K562 (cell line): ENCODE data around the gene PLCB1. TPM values are rescaled to one million over a fixed set of nuclear protein-coding genes. Genes with fewer than 3 reads are reported as not detected.

Experiments
- DIDO1 ChIP-seq: fragments of 450-650 bp; IDR thresholded peaks from 2 replicates; pipeline ENCODE4 v1.6.1; 2016; ENCODE audit warnings: low read depth, missing biosample characterization, missing genetic modification characterization
- EZH2 ChIP-seq: IDR thresholded peaks from 2 replicates; pipeline ENCODE4 v1.6.1; 2012; ENCODE audit warnings: low read depth, mild to moderate bottlenecking, inconsistent platforms, low read length, borderline replicate concordance
- KDM1A ChIP-seq, 2 experiments: fragments of 450-650 bp; IDR thresholded peaks; 2 replicates each; pipeline ENCODE4 v1.6.1; 2016; ENCODE audit warnings: mild to moderate bottlenecking in 2 of 2
- KLF10 ChIP-seq: fragments of 250-450 bp; sonication (Bioruptor Pico); IDR thresholded peaks from 2 replicates; pipeline ENCODE4 v1.6.1; 2021; ENCODE audit warnings: matching md5 sums
- MYC ChIP-seq, 2 experiments: fragments of 250-450 bp in 1 of 2; sonication (Bioruptor Pico) in 1 of 2; IDR thresholded peaks; 2 replicates each; pipeline versions ENCODE4 v1.5.1 to v1.6.1; 2012 to 2021; ENCODE audit warnings: low read depth in 2 of 2, borderline replicate concordance in 1 of 2, improper control_type of control experiment in 1 of 2, low read length in 1 of 2, mild to moderate bottlenecking in 1 of 2, moderate library complexity in 1 of 2
- PRPF4 ChIP-seq: fragments of 200-400 bp; formaldehyde crosslinking; IDR thresholded peaks from one replicate; pipeline ENCODE4 v1.6.1; 2017; ENCODE audit warnings: low read length, low read depth, mild to moderate bottlenecking; ENCODE audit not compliant: insufficient read depth, poor library complexity, severe bottlenecking
- SOX6 ChIP-seq: fragments of 450-650 bp; IDR thresholded peaks from 2 replicates; pipeline ENCODE4 v1.6.1; 2014; ENCODE audit warnings: mild to moderate bottlenecking
- ZBED1 ChIP-seq: IDR thresholded peaks from 2 replicates; pipeline ENCODE4 v1.6.1; 2014
- ZBTB7A ChIP-seq: IDR thresholded peaks from 2 replicates; pipeline ENCODE4 v1.6.1; 2011; ENCODE audit warnings: low read depth, mild to moderate bottlenecking, low read length, moderate library complexity, borderline replicate concordance; ENCODE audit not compliant: control insufficient read depth
- polyA plus RNA-seq, 8 experiments: library from polyadenylated mRNA; depleted of rRNA in 4 of 8; stranded (reverse) in 5 of 8; unstranded in 3 of 8; fragments of >200 nt; fragmentation: Nextera tagmentation in 2 of 8; fragmentation: Illumina TruSeq in 1 of 8; extraction: Ambion mirVana in 2 of 8; extraction: Trizol in 1 of 8; gene quantifications; 2 replicates each; pipeline versions ENCODE4 v1.2.1 to v1.2.3, GENCODE V29; 2011 to 2014; ENCODE audit warnings: inconsistent platforms in 1 of 8, missing spikeins in 1 of 8
- total RNA-seq, 7 experiments: library from RNA; depleted of rRNA in 6 of 7; stranded (reverse); fragments of >200 nt in 6 of 7; fragmentation: Illumina TruSeq in 2 of 7; extraction: Trizol in 2 of 7; gene quantifications; 2 replicates each; pipeline versions ENCODE4 v1.2.1 to v1.2.3, GENCODE V29; 2011 to 2021; ENCODE audit warnings: low replicate concordance in 1 of 7
- TF ChIP-seq, protein P1 (sequence below): fragments of 250-450 bp; sonication (Bioruptor Pico); IDR thresholded peaks from 2 replicates; pipeline ENCODE4 v1.5.1; 2021; ENCODE audit warnings: mild to moderate bottlenecking
- TF ChIP-seq, protein P2 (sequence below): fragments of 450-650 bp; IDR thresholded peaks from 2 replicates; pipeline ENCODE4 v1.6.1; 2016
- TF ChIP-seq, protein P3 (sequence below): fragments of 200-800 bp; sonication (Bioruptor generic); IDR thresholded peaks from 2 replicates; pipeline ENCODE4 v1.6.1; 2016; ENCODE audit warnings: missing genetic modification characterization, missing compliant biosample characterization
- TF ChIP-seq, protein P4 (sequence below): sonication (generic); formaldehyde crosslinking; IDR thresholded peaks from 2 replicates; pipeline ENCODE4 v1.8.1; 2023; ENCODE audit warnings: mild to moderate bottlenecking, missing genetic modification reagents

PLCB1 gene
- total and polyA plus RNA-seq, 9 of the 15 experiments (the other 6 are each of a cell fraction or from before 2014, with no cell fraction given): 0.34 to 3.1 (median 1.3) TPM

DNA sequence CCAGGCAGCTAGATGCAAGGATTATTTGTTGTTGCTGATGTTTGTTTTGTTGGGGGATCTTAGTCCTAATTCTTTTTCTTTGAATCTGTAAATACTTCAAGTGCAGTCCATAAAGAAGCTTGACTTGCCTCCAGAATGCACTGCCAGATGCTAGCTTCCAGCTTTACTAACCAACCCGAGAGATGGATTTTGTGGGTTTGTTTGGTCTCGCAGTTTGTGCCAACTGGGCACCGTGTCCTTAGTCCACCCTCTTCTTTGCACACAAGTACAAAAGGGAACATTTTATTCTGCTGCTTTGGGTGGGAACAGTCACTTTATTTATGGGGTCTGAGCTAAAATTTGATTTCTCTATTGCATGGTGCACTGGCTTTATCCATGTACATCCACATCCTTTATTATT is 212.0 kb downstream of the PLCB1 start (continued):
- TF ChIP-seq, protein P1, sequence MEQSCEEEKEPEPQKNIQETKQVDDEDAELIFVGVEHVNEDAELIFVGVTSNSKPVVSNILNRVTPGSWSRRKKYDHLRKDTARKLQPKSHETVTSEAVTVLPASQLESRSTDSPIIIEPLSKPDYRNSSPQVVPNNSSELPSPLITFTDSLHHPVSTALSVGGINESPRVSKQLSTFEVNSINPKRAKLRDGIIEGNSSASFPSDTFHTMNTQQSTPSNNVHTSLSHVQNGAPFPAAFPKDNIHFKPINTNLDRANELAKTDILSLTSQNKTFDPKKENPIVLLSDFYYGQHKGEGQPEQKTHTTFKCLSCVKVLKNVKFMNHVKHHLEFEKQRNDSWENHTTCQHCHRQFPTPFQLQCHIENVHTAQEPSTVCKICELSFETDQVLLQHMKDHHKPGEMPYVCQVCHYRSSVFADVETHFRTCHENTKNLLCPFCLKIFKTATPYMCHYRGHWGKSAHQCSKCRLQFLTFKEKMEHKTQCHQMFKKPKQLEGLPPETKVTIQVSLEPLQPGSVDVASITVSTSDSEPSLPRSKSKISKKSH: no peak
- TF ChIP-seq, protein P2, sequence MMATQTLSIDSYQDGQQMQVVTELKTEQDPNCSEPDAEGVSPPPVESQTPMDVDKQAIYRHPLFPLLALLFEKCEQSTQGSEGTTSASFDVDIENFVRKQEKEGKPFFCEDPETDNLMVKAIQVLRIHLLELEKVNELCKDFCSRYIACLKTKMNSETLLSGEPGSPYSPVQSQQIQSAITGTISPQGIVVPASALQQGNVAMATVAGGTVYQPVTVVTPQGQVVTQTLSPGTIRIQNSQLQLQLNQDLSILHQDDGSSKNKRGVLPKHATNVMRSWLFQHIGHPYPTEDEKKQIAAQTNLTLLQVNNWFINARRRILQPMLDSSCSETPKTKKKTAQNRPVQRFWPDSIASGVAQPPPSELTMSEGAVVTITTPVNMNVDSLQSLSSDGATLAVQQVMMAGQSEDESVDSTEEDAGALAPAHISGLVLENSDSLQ: no peak
- TF ChIP-seq, protein P3, sequence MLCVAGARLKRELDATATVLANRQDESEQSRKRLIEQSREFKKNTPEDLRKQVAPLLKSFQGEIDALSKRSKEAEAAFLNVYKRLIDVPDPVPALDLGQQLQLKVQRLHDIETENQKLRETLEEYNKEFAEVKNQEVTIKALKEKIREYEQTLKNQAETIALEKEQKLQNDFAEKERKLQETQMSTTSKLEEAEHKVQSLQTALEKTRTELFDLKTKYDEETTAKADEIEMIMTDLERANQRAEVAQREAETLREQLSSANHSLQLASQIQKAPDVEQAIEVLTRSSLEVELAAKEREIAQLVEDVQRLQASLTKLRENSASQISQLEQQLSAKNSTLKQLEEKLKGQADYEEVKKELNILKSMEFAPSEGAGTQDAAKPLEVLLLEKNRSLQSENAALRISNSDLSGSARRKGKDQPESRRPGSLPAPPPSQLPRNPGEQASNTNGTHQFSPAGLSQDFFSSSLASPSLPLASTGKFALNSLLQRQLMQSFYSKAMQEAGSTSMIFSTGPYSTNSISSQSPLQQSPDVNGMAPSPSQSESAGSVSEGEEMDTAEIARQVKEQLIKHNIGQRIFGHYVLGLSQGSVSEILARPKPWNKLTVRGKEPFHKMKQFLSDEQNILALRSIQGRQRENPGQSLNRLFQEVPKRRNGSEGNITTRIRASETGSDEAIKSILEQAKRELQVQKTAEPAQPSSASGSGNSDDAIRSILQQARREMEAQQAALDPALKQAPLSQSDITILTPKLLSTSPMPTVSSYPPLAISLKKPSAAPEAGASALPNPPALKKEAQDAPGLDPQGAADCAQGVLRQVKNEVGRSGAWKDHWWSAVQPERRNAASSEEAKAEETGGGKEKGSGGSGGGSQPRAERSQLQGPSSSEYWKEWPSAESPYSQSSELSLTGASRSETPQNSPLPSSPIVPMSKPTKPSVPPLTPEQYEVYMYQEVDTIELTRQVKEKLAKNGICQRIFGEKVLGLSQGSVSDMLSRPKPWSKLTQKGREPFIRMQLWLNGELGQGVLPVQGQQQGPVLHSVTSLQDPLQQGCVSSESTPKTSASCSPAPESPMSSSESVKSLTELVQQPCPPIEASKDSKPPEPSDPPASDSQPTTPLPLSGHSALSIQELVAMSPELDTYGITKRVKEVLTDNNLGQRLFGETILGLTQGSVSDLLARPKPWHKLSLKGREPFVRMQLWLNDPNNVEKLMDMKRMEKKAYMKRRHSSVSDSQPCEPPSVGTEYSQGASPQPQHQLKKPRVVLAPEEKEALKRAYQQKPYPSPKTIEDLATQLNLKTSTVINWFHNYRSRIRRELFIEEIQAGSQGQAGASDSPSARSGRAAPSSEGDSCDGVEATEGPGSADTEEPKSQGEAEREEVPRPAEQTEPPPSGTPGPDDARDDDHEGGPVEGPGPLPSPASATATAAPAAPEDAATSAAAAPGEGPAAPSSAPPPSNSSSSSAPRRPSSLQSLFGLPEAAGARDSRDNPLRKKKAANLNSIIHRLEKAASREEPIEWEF: no peak
- no peak for TF ChIP-seq EZH2
- TF ChIP-seq SOX6: no peak
- TF ChIP-seq, protein P4, sequence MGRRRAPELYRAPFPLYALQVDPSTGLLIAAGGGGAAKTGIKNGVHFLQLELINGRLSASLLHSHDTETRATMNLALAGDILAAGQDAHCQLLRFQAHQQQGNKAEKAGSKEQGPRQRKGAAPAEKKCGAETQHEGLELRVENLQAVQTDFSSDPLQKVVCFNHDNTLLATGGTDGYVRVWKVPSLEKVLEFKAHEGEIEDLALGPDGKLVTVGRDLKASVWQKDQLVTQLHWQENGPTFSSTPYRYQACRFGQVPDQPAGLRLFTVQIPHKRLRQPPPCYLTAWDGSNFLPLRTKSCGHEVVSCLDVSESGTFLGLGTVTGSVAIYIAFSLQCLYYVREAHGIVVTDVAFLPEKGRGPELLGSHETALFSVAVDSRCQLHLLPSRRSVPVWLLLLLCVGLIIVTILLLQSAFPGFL (CRISPR knock-in tag): no peak
- TF ChIP-seq MYC (IDR thresholded peaks at IDR 0.05; ENCODE audit: low read depth, low read length): no peak
- TF ChIP-seq MYC (CRISPR knock-in tag; IDR thresholded peaks at IDR 0.05; ENCODE audit: borderline replicate concordance, low read depth): no peak
- no peak for TF ChIP-seq ZBTB7A
- no peak for TF ChIP-seq PRPF4
- no peak for TF ChIP-seq KDM1A (IDR thresholded peaks at IDR 0.05)
- TF ChIP-seq ZBED1: no peak
- TF ChIP-seq KLF10 (CRISPR knock-in tag): no peak
- TF ChIP-seq DIDO1: no peak
